ENCODE measurements around the gene MYBPH. TPM values are rescaled to one million over a fixed set of nuclear protein-coding genes. Genes with fewer than 3 reads are reported as not detected.
A peak's percentile ranks its signal among the peaks of the same experiment; 100 is the strongest.

Gene MYBPH
- total RNA-seq, 3 donors from 2014 or later, result not detected

- ATAC-seq, result peak; percentile 34
- Histone ChIP-seq H3K4me1 (ENCODE audit: low read depth) (no peaks in the 10 kb centered on the region), H3K36me3 (ENCODE audit: low read depth) (no peaks in the 10 kb centered on the region), H3K9me3 (no peaks in the 10 kb centered on the region), H3K4me3 (no peak overlapping the region)
- intact Hi-C loops (cut with DNase I, micrococcal nuclease), result no loop called here
- DNase-seq, result peak in 1 of 3 donors; percentile 10
- no peak for TF ChIP-seq CTCF (IDR thresholded peaks at IDR 0.05)
Measured at GRCh38 chr1:203199816-203200571, 24.4 kb upstream of the MYBPH start.

GRCh38 chr1:203199481-203199815 lies 23.8 kb upstream of the MYBPH start:
- H3K9me3 ChIP-seq, result no peaks in the 10 kb centered on the region
- TF ChIP-seq CTCF (IDR thresholded peaks at IDR 0.05), result no peak
- ATAC-seq (no peak), DNase-seq (no peak)
- H3K36me3 ChIP-seq (ENCODE audit: low read depth), result no peaks in the 10 kb centered on the region
- no peak overlapping the region for H3K4me3 ChIP-seq
- intact Hi-C loops (cut with DNase I, micrococcal nuclease), result no loop called here
- no peaks in the 10 kb centered on the region for H3K4me1 ChIP-seq (ENCODE audit: low read depth)

GRCh38 chr1:203199002-203199401 lies 23.4 kb upstream of the MYBPH start:
- Histone ChIP-seq H3K4me1 (ENCODE audit: low read depth) (no peaks in the 10 kb centered on the region), H3K36me3 (ENCODE audit: low read depth) (no peaks in the 10 kb centered on the region), H3K4me3 (no peak overlapping the region), H3K9me3 (no peaks in the 10 kb centered on the region)
- intact Hi-C loops (cut with DNase I, micrococcal nuclease), result no loop called here
- no peak for DNase-seq
- no peak for TF ChIP-seq CTCF (IDR thresholded peaks at IDR 0.05)
- no peak for ATAC-seq

GRCh38 chr1:203197625-203198024 lies 22.0 kb upstream of the MYBPH start:
- Histone ChIP-seq H3K36me3 (ENCODE audit: low read depth) (no peaks in the 10 kb centered on the region), H3K9me3 (no peaks in the 10 kb centered on the region), H3K4me3 (no peak overlapping the region), H3K4me1 (ENCODE audit: low read depth) (no peaks in the 10 kb centered on the region)
- ATAC-seq, result no peak
- intact Hi-C loops (cut with DNase I, micrococcal nuclease), result no loop called here
- DNase-seq, result no peak
- no peak for TF ChIP-seq CTCF (IDR thresholded peaks at IDR 0.05)

GRCh38 chr1:203196371-203196770 lies 20.7 kb upstream of the MYBPH start:
- TF ChIP-seq CTCF (IDR thresholded peaks at IDR 0.05), result no peak
- Histone ChIP-seq H3K9me3 (no peaks in the 10 kb centered on the region), H3K4me1 (ENCODE audit: low read depth) (no peaks in the 10 kb centered on the region), H3K36me3 (ENCODE audit: low read depth) (no peaks in the 10 kb centered on the region), H3K4me3 (no peak overlapping the region)
- intact Hi-C loops (cut with DNase I, micrococcal nuclease), result no loop called here
- DNase-seq, result no peak
- ATAC-seq, result no peak

GRCh38 chr1:203190949-203191348 lies 15.3 kb upstream of the MYBPH start:
- DNase-seq (no peak), ATAC-seq (no peak)
- Histone ChIP-seq H3K4me3 (no peak overlapping the region), H3K9me3 (no peaks in the 10 kb centered on the region), H3K4me1 (ENCODE audit: low read depth) (peaks cover 3% of the 10 kb centered on the region), H3K36me3 (ENCODE audit: low read depth) (no peaks in the 10 kb centered on the region)
- no peak for TF ChIP-seq CTCF (IDR thresholded peaks at IDR 0.05)
- intact Hi-C loops (cut with DNase I, micrococcal nuclease), result no loop called here
